ENCODE data around the gene ZDHHC19. TPM values are rescaled to one million over a fixed set of nuclear protein-coding genes. Genes with fewer than 3 reads are reported as not detected.
"Not testable (repeated sequence)": the region's sequence is repeated elsewhere in the genome, so short reads cannot be mapped to it uniquely, and the experiment has no call there.

Gene ZDHHC19
- total RNA-seq, 1 donor from 2014 or later = not detected

DNA sequence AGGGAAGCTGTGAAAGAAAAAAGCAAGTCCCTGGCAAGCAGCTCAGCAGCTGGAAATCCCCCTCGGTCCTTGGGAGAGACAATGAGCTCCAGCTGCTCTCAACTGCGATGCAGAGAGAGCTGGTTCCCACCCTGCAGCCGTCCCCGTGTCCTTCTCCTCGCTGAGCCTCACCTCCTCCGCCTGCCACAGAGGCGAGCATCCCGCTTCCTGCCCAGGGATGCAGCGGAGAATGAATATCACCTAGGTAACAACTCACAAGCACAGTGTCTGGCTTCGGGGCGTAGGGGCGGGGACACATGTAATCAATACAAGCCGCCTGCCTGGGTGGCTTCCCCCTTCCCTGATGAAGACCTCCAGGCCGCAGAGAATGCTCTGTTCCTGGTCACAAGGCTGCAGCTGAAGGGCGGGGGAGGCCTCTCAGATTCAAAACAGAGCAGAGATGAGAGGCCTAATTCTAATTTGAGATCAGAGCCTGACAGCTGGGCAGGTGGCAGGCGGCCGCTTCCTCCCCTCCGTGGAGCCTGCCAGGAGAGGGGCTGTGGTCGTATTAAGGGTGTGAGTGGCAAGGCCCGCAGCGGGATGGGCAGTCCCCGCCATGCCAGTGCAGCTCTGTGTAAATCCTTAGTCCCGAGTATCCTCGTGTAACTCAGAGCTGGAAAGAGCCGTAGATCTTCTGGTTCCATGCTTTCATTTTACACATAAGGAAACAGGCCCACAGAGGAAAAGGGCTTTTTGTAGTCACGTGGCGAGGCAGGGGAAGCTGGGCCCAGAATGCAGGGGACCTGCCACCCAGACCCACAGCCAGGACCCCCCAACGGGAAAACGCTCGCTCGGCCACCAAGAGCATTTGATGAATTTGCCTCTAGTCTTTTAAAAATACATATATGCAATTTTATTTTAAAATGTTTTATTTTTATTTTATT is 24.3 kb downstream of the ZDHHC19 start:
- TF ChIP-seq POLR2AphosphoS5 (IDR thresholded peaks at IDR 0.05; ENCODE audit: insufficient read depth in 1 of 2, low read depth in 1 of 2) = peak in 1 of 2 donors; percentile 24
- TF ChIP-seq, protein P1, sequence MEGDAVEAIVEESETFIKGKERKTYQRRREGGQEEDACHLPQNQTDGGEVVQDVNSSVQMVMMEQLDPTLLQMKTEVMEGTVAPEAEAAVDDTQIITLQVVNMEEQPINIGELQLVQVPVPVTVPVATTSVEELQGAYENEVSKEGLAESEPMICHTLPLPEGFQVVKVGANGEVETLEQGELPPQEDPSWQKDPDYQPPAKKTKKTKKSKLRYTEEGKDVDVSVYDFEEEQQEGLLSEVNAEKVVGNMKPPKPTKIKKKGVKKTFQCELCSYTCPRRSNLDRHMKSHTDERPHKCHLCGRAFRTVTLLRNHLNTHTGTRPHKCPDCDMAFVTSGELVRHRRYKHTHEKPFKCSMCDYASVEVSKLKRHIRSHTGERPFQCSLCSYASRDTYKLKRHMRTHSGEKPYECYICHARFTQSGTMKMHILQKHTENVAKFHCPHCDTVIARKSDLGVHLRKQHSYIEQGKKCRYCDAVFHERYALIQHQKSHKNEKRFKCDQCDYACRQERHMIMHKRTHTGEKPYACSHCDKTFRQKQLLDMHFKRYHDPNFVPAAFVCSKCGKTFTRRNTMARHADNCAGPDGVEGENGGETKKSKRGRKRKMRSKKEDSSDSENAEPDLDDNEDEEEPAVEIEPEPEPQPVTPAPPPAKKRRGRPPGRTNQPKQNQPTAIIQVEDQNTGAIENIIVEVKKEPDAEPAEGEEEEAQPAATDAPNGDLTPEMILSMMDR (IDR thresholded peaks at IDR 0.05) = no peak
- Histone ChIP-seq H3K9me3 (no peaks in the 10 kb centered on the region), H3K4me1 (peaks cover 8% of the 10 kb centered on the region), H3K27me3 (no peaks in the 10 kb centered on the region), H3K4me3 (peak overlapping the region in 1 of 2 donors; percentile 11), H3K27ac (peak overlapping the region; percentile 46), H3K36me3 (no peaks in the 10 kb centered on the region)
- intact Hi-C loops (cut with DNase I) = no loop called here
- DNase-seq (ENCODE audit: extremely low spot score in 2 of 2) = no peak

GRCh38 chr3:196184881-196185280 is 26.3 kb downstream of the ZDHHC19 start:
- no peak for DNase-seq (ENCODE audit: extremely low spot score in 2 of 2)
- intact Hi-C loops (cut with DNase I) = no loop called here
- Histone ChIP-seq H3K36me3 (no peaks in the 10 kb centered on the region), H3K9me3 (no peaks in the 10 kb centered on the region), H3K27me3 (no peaks in the 10 kb centered on the region), H3K27ac (no peak overlapping the region), H3K4me1 (peaks cover 8% of the 10 kb centered on the region), H3K4me3 (no peak overlapping the region)
- no peak for TF ChIP-seq POLR2AphosphoS5 (IDR thresholded peaks at IDR 0.05; ENCODE audit: insufficient read depth in 1 of 2, low read depth in 1 of 2)
- TF ChIP-seq POLR2A (IDR thresholded peaks at IDR 0.05) = no peak
- TF ChIP-seq, protein P1 (IDR thresholded peaks at IDR 0.05) = no peak

GRCh38 chr3:196184169-196184432 is 27.1 kb downstream of the ZDHHC19 start:
- H3K27me3 ChIP-seq; H3K9me3 ChIP-seq; H3K4me1 ChIP-seq; intact Hi-C loops (cut with DNase I); H3K27ac ChIP-seq; H3K36me3 ChIP-seq; DNase-seq (ENCODE audit: extremely low spot score in 2 of 2); H3K4me3 ChIP-seq: not testable (repeated sequence)

DNA sequence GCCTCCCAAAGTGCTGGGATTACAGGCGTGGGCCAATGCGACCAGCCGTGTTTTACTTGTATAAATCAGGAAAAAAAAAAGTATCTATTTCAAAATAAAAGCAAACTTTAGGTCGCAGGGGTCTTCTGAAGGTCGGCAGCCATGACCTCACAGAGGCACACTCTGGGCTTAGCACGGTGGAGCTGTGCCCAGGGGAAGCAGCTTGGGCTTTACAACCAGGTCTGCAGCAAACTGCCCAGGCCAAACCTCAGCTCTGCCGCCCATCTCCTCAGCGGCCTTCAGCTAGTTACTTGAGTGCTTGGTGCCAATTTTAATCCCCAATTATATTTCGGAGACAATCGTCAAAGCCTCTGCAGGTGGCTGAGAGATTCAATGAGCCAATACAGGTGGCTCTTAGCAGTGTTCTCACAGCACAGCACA is 30.1 kb downstream of the ZDHHC19 start:
- no peaks in the 10 kb centered on the region for H3K27me3 ChIP-seq
- H3K9me3 ChIP-seq = no peaks in the 10 kb centered on the region
- H3K4me3 ChIP-seq = no peak overlapping the region
- no peak for DNase-seq (ENCODE audit: extremely low spot score in 2 of 2)
- no peaks in the 10 kb centered on the region for H3K36me3 ChIP-seq
- no peaks in the 10 kb centered on the region for H3K4me1 ChIP-seq
- TF ChIP-seq, protein P1 (IDR thresholded peaks at IDR 0.05) = no peak
- TF ChIP-seq POLR2AphosphoS5 (IDR thresholded peaks at IDR 0.05; ENCODE audit: insufficient read depth in 1 of 2, low read depth in 1 of 2) = no peak
- no peak for TF ChIP-seq POLR2A (IDR thresholded peaks at IDR 0.05)
- H3K27ac ChIP-seq = no peak overlapping the region
- intact Hi-C loops (cut with DNase I) = no loop called here

DNA sequence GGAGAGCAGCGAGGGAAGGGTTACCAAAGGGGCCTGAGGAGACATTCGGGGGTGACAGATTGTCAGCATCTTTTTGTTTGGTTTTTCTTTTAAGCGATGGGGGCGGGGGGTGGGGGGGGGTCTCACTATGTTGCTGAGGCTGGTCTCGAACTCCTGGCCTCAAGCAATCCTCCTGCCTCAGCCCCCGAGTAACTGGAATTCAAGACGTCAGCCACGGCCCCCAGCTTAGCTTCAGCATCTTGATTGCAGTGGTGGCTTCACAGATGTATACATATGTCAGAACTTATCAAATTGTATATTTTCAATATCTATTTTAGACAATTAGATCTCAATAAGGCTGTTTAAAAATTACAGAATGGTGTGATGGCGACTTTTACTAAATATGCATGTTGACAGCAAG is 30.9 kb downstream of the ZDHHC19 start:
- Histone ChIP-seq H3K36me3 (no peaks in the 10 kb centered on the region), H3K4me3 (no peak overlapping the region), H3K9me3 (no peaks in the 10 kb centered on the region), H3K27ac (no peak overlapping the region), H3K4me1 (no peaks in the 10 kb centered on the region), H3K27me3 (no peaks in the 10 kb centered on the region)
- intact Hi-C loops (cut with DNase I) = no loop called here
- no peak for TF ChIP-seq POLR2A (IDR thresholded peaks at IDR 0.05)
- no peak for TF ChIP-seq POLR2AphosphoS5 (IDR thresholded peaks at IDR 0.05; ENCODE audit: insufficient read depth in 1 of 2, low read depth in 1 of 2)
- TF ChIP-seq, protein P1 (IDR thresholded peaks at IDR 0.05) = no peak
- no peak for DNase-seq (ENCODE audit: extremely low spot score in 2 of 2)

All from vagina (tissue), 2 donors.